COLO668 (cell line): ENCODE results near the gene OS9.
"Not testable (repeated sequence)": the region's sequence is repeated elsewhere in the genome, so short reads cannot be mapped to it uniquely, and the experiment has no call there.

ENCODE experiments used
- DNase-seq: peaks from one replicate; lab custom pipeline; 2025; ENCODE audit not compliant: unreplicated experiment; lab: John Stamatoyannopoulos, UW

OS9 gene

GRCh38 chr12:57693659-57694458 lies at the start of gene OS9:
Gene OS9, plus strand, starts transcription at chr12:57694132. Its CDS starts 30 bp downstream, at chr12:57694162.
- DNase-seq: peak; percentile 91

GRCh38 chr12:57645990-57646658 lies 47.8 kb upstream of the OS9 start:
- DNase-seq: not testable (repeated sequence)

GRCh38 chr12:57646659-57647049 lies 47.3 kb upstream of the OS9 start:
- not testable (repeated sequence) for DNase-seq

- DNase-seq: no peak
Observed at GRCh38 chr12:57654042-57654441, 39.9 kb upstream of the OS9 start.

- DNase-seq: no peak
Observed at GRCh38 chr12:57655541-57656240, 38.2 kb upstream of the OS9 start.

GRCh38 chr12:57656408-57656807 lies 37.5 kb upstream of the OS9 start:
- not testable (repeated sequence) for DNase-seq

- DNase-seq: no peak
Observed at GRCh38 chr12:57657744-57658143, 36.2 kb upstream of the OS9 start.

GRCh38 chr12:57658890-57659289 lies 35.0 kb upstream of the OS9 start:
- no peak for DNase-seq

- DNase-seq: no peak
Observed at GRCh38 chr12:57661376-57661775, 32.6 kb upstream of the OS9 start.

GRCh38 chr12:57665066-57665820 lies 28.7 kb upstream of the OS9 start:
- not testable (repeated sequence) for DNase-seq

- no peak for DNase-seq
Observed at GRCh38 chr12:57666897-57667296, 27.0 kb upstream of the OS9 start.

GRCh38 chr12:57669691-57670090 lies 24.2 kb upstream of the OS9 start:
- not testable (repeated sequence) for DNase-seq

- not testable (repeated sequence) for DNase-seq
Observed at GRCh38 chr12:57671811-57672210, 22.1 kb upstream of the OS9 start.

GRCh38 chr12:57672801-57673200 lies 21.1 kb upstream of the OS9 start:
- DNase-seq: no peak

- DNase-seq: no peak
Observed at GRCh38 chr12:57674691-57675090, 19.2 kb upstream of the OS9 start.

- not testable (repeated sequence) for DNase-seq
Observed at GRCh38 chr12:57677947-57678346, 16.0 kb upstream of the OS9 start.

- no peak for DNase-seq
Observed at GRCh38 chr12:57679697-57680096, 14.2 kb upstream of the OS9 start.

GRCh38 chr12:57687862-57688261 lies 6.1 kb upstream of the OS9 start:
- DNase-seq: no peak

GRCh38 chr12:57688931-57689330 lies 5.0 kb upstream of the OS9 start:
- DNase-seq: no peak

- no peak for DNase-seq
Observed at GRCh38 chr12:57692500-57692899, 1.4 kb upstream of the OS9 start.

- DNase-seq: no peak
Observed at GRCh38 chr12:57693317-57693658, 644 bp upstream of the OS9 start.
